K562 (cell line): Measurements from ENCODE around the gene HIRIP3. TPM values are rescaled to one million over a fixed set of nuclear protein-coding genes. Genes with fewer than 3 reads are reported as not detected.

Experiments
- ATAC-seq: fragments of 200-7000 bp; cut with Tn5 transposase; 3 replicates; pipeline ENCODE4 v1.9.1; 2020; ENCODE audit warnings: moderate library complexity
- BruUV-seq: library from RNA; stranded (reverse); fragments of 400-500 nt; replicated peaks from 2 replicates; lab custom pipeline; 2021; lab: Mats Ljungman, UMichigan
- CTCF ChIA-PET: fragments of 300-600 bp; formaldehyde crosslinking; extraction: SDS; loops from one replicate; lab custom pipeline; 2021; ENCODE audit warnings: low intra/inter-chr PET ratio; lab: Yijun Ruan, JAX
- POLR2A ChIA-PET: fragments of 300-600, 350-650 bp; sonication (Branson Sonifier 250); formaldehyde crosslinking; extraction: SDS; loops from one replicate; lab custom pipeline; 2021; ENCODE audit warnings: antibody characterized with exemption, inconsistent platforms; lab: Yijun Ruan, JAX
- DNase-seq, 4 experiments: peaks; one replicate each; pipeline versions ENCODE4 v3.0.0 to v3.0.0-alpha.2; 2011 to 2018; ENCODE audit warnings: low spot score in 3 of 4, mixed read lengths in 3 of 4; ENCODE audit errors: extremely low read depth in 1 of 4
- FAIRE-seq: peaks from 2 replicates; lab custom pipeline; 2011; peaks lifted over from hg19 to GRCh38; lab: Jason Lieb, UNC
- H2AFZ ChIP-seq: 2 replicates; pipeline ENCODE4 v1.6.0; 2011; ENCODE audit warnings: low read depth, low read length, control low read depth, inconsistent platforms
- H3K27ac ChIP-seq: fragments of 200-600 bp; 3 replicates; pipeline ENCODE4 v1.8.0; 2011; ENCODE audit warnings: low read depth, mild to moderate bottlenecking, control low read depth, inconsistent platforms, low read length, moderate library complexity, mixed read lengths; ENCODE audit errors: extremely low read depth
- H3K27me3 ChIP-seq, 2 experiments: fragments of 300-600 bp in 1 of 2; 2 replicates in 1 of 2; 3 replicates in 1 of 2; pipeline versions ENCODE4 v1.6.0 to v1.8.0; 2011; ENCODE audit warnings: inconsistent platforms in 2 of 2, low read length in 2 of 2, mild to moderate bottlenecking in 1 of 2, mixed read lengths in 1 of 2, moderate library complexity in 1 of 2; ENCODE audit not compliant: control insufficient read depth in 2 of 2, insufficient read depth in 2 of 2
- H3K36me3 ChIP-seq: fragments of 300-600 bp; 3 replicates; pipeline ENCODE4 v1.8.0; 2011; ENCODE audit warnings: mild to moderate bottlenecking, low read length, inconsistent platforms; ENCODE audit not compliant: control insufficient read depth, insufficient read depth
- H3K4me1 ChIP-seq, 2 experiments: fragments of 200-600 bp in 1 of 2; replicated peaks in 1 of 2; 2 replicates in 1 of 2; 3 replicates in 1 of 2; pipeline versions ENCODE4 v1.5.1 to v1.8.0; 2011; ENCODE audit warnings: inconsistent platforms in 2 of 2, low read length in 2 of 2, mild to moderate bottlenecking in 1 of 2, mixed read lengths in 1 of 2, moderate library complexity in 1 of 2; ENCODE audit not compliant: control insufficient read depth in 2 of 2, insufficient read depth in 2 of 2
- H3K4me2 ChIP-seq: 2 replicates; pipeline ENCODE4 v1.6.1; 2011; ENCODE audit warnings: low read length, control low read depth, inconsistent platforms, mixed read lengths; ENCODE audit not compliant: insufficient read depth
- H3K4me3 ChIP-seq: fragments of 200-600 bp; sonication (generic), shearing (Covaris generic); 2 replicates; pipeline ENCODE4 v1.5.1; 2016; ENCODE audit warnings: control low read depth, inconsistent platforms
- H3K79me2 ChIP-seq: fragments of 200-600 bp; 3 replicates; pipeline ENCODE4 v1.8.0; 2011; ENCODE audit warnings: low read length, inconsistent platforms; ENCODE audit not compliant: control insufficient read depth, insufficient read depth
- H3K9ac ChIP-seq, 2 experiments: 2 replicates each; pipeline versions ENCODE4 v1.6.0 to v1.6.1; 2011; ENCODE audit warnings: low read depth in 2 of 2, low read length in 2 of 2, control low read depth in 1 of 2, inconsistent platforms in 1 of 2, mild to moderate bottlenecking in 1 of 2, mixed read lengths in 1 of 2; ENCODE audit not compliant: insufficient read depth in 1 of 2
- H3K9me1 ChIP-seq: one replicate; pipeline ENCODE4 v1.6.0; 2011; ENCODE audit warnings: inconsistent platforms, mild to moderate bottlenecking, low read length, moderate library complexity; ENCODE audit not compliant: control insufficient read depth, insufficient read depth
- H3K9me3 ChIP-seq: replicated peaks from 2 replicates; pipeline ENCODE4 v1.5.1; 2011; ENCODE audit warnings: low read depth, low read length, inconsistent platforms; ENCODE audit not compliant: control insufficient read depth, insufficient read depth
- H4K20me1 ChIP-seq: replicated peaks from 2 replicates; pipeline ENCODE4 v1.6.1; 2011; ENCODE audit warnings: low read length, inconsistent platforms, mixed read lengths; ENCODE audit not compliant: control insufficient read depth, insufficient read depth
- C11orf30 ChIP-seq: fragments of 450-650 bp; IDR thresholded peaks from 2 replicates; pipeline ENCODE4 v1.6.1; 2016; ENCODE audit warnings: low read depth, mild to moderate bottlenecking
- CHD2 ChIP-seq: IDR thresholded peaks from 2 replicates; pipeline ENCODE4 v1.6.1; 2011; ENCODE audit warnings: low read depth, low read length
- FOXA3 ChIP-seq, 2 experiments: fragments of 450-650 bp in 1 of 2; sonication (generic) in 1 of 2; formaldehyde crosslinking; IDR thresholded peaks in 1 of 2; conservative IDR thresholded peaks in 1 of 2; 2 replicates each; pipeline versions ENCODE4 v1.4.0 to v1.8.0; 2020 to 2022; ENCODE audit warnings: mild to moderate bottlenecking in 2 of 2, missing genetic modification reagents in 1 of 2
- FOXP4 ChIP-seq: sonication (generic); formaldehyde crosslinking; IDR thresholded peaks from 2 replicates; pipeline ENCODE4 v1.8.0; 2022; ENCODE audit warnings: mild to moderate bottlenecking, missing genetic modification reagents, borderline replicate concordance
- MLLT1 ChIP-seq, 2 experiments: fragments of 450-650 bp; IDR thresholded peaks; 2 replicates each; pipeline ENCODE4 v1.6.1; 2016
- NFYB ChIP-seq: IDR thresholded peaks from 2 replicates; pipeline ENCODE4 v1.6.1; 2011; ENCODE audit warnings: mild to moderate bottlenecking, moderate library complexity; ENCODE audit not compliant: insufficient read length; ENCODE audit errors: extremely low read depth
- SNRNP70 ChIP-seq: fragments of 200-400 bp; formaldehyde crosslinking; optimal IDR thresholded peaks from 2 replicates; pipeline ENCODE3; 2017; ENCODE audit warnings: low read depth, low read length
- THAP7 ChIP-seq: fragments of 250-450 bp; sonication (Bioruptor Pico); IDR thresholded peaks from 2 replicates; pipeline ENCODE4 v1.5.0; 2021
- ZFP1 ChIP-seq: fragments of 450-650 bp; formaldehyde crosslinking; IDR thresholded peaks from 2 replicates; pipeline ENCODE4 v1.4.0; 2020; ENCODE audit warnings: mild to moderate bottlenecking, mixed read lengths
- ZNF239 ChIP-seq: fragments of 250-450 bp; sonication (Bioruptor Pico); IDR thresholded peaks from 2 replicates; pipeline ENCODE4 v1.4.0; 2020; ENCODE audit warnings: mild to moderate bottlenecking
- ZNF507 ChIP-seq: conservative IDR thresholded peaks from 2 replicates; pipeline ENCODE4 v1.6.1; 2017; ENCODE audit warnings: missing genetic modification characterization, missing compliant biosample characterization
- WGBS: fragments of 100-300 bp; shearing (Covaris generic); methylation state at CpG from one replicate; pipeline ENCODE4 v1.1.6; 2016; ENCODE audit warnings: low coverage, mixed read lengths; ENCODE audit not compliant: insufficient coverage; ENCODE audit errors: missing lambda C conversion rate; 5-methylcytosine and 5-hydroxymethylcytosine counted together
- in situ Hi-C: fragments of 300-500 bp; cut with MboI; formaldehyde crosslinking; loops from 4 replicates; pipeline ENCODE4 v1.15.0; 2018; ENCODE audit warnings: inconsistent platforms, mixed read lengths
- intact Hi-C: fragments of 100-400 bp; cut with micrococcal nuclease; formaldehyde crosslinking; loops from 2 replicates; pipeline ENCODE4 v1.14.2; 2022
- polyA plus RNA-seq, 8 experiments: library from polyadenylated mRNA; depleted of rRNA in 4 of 8; stranded (reverse) in 5 of 8; unstranded in 3 of 8; fragments of >200 nt; fragmentation: Nextera tagmentation in 2 of 8; fragmentation: Illumina TruSeq in 1 of 8; extraction: Ambion mirVana in 2 of 8; extraction: Trizol in 1 of 8; gene quantifications; 2 replicates each; pipeline versions ENCODE4 v1.2.1 to v1.2.3, GENCODE V29; 2011 to 2014; ENCODE audit warnings: inconsistent platforms in 1 of 8, missing spikeins in 1 of 8
- total RNA-seq, 7 experiments: library from RNA; depleted of rRNA in 6 of 7; stranded (reverse); fragments of >200 nt in 6 of 7; fragmentation: Illumina TruSeq in 2 of 7; extraction: Trizol in 2 of 7; gene quantifications; 2 replicates each; pipeline versions ENCODE4 v1.2.1 to v1.2.3, GENCODE V29; 2011 to 2021; ENCODE audit warnings: low replicate concordance in 1 of 7
- TF ChIP-seq, protein P1 (sequence below): IDR thresholded peaks from 2 replicates; pipeline ENCODE4 v1.6.1; 2012; ENCODE audit warnings: low read depth, low read length, improper control_type of control experiment, borderline replicate concordance

Gene HIRIP3
- total and polyA plus RNA-seq, 9 of the 15 experiments (the other 6 are each of a cell fraction or from before 2014, with no cell fraction given): 3.3 to 38.2 (median 18.2) TPM

DNA sequence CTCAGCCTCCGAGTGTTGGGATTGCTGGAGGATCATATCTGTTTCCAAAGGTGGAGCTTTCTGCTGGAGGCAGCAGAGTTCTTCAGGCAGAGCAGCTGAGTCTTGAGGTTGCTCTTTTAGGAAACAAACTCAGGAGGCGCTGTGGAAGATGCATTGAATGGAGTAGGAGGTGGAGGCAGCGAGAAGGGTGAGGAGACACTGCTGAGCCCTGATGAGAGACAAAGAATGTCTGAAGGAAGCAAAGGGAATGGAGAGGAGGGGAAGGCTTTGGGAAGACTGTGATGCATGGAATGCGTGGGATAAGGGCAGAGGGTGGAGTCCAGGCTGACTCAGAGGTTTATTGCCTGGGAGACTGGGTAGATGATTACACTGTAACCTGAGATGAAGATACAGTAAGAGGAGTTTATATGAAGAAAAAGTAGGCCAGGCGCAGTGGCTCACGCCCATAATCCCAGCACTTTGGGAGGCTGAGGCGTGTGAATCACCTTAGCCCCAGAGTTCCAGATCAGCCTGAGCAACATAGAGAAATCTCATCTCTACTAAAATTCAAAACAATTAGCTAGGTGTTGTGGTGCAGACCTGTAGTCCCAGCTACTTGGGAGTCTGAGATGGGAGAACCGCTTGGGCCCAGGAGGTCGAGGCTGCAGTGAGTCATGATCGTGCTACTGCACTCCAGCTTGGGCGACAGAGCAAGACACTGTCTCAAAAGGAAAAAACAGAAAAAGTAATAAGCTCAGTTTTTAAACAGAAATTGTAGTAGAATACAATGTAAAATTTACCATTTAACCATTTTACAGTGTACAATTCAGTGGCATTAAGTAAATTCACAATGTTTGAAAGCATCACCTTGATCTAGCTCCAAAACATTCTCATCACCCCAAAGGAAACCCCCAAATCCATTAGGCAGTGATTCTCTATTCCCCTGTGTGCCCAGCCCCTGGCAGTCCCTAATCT, 51.3 kb downstream of the HIRIP3 start:
- DNase-seq (peak; percentile 62 to 83 (median 75)), ATAC-seq (peak; percentile 89), FAIRE-seq (no peak)
- no peaks in the 10 kb centered on the region for H3K79me2 ChIP-seq
- CTCF ChIA-PET: interaction anchor here (0.7 kb wide), 1 partner anchor 98 kb away, joined by 3 read pairs; no protein-coding TSS in a partner anchor
- H3K9me3 ChIP-seq: peaks cover 7% of the 10 kb centered on the region
- POLR2A ChIA-PET: interaction anchor here (0.6 to 3.9 kb wide), 11 partner anchors 8 to 114 kb away, joined by 3 to 17 read pairs (median 4); partner anchors contain the start of genes KCTD13, TAOK2 and TMEM219
- H3K9ac ChIP-seq: peak overlapping the region in 1 of 2 experiments; percentile 49; a peak in 2 of 4 replicates
- H3K9me1 ChIP-seq: no peaks in the 10 kb centered on the region
- 5% methylated on average over 11 of the region's 11 CpGs for WGBS
- H3K4me2 ChIP-seq: peak overlapping the region; percentile 71
- H3K27me3 ChIP-seq: no peaks in the 10 kb centered on the region
- BruUV-seq: no TSS peak
- peak overlapping the region; percentile 7; the same call in 1 of the 2 replicates for H3K4me3 ChIP-seq
- in situ Hi-C loops (no loop called here), intact Hi-C loops (loop anchor here (1.0 kb wide), 2 partner anchors 18 to 29 kb away; partner anchors contain the start of genes KCTD13 and TAOK2)
- no peaks in the 10 kb centered on the region for H3K36me3 ChIP-seq
- peak overlapping the region; percentile 86 for H3K27ac ChIP-seq
- H3K4me1 ChIP-seq: peaks cover 18 to 36% of the 10 kb centered on the region in 2 experiments
- peak overlapping the region; percentile 20 for H2AFZ ChIP-seq
- H4K20me1 ChIP-seq: peaks cover 5% of the 10 kb centered on the region; the same call in 1 of the 2 replicates
- no peak for TF ChIP-seq FOXA3 (CRISPR knock-in tag; conservative IDR thresholded peaks at IDR 0.05 in 1 of 2, IDR thresholded peaks at IDR 0.05 in 1 of 2)
- TF ChIP-seq ZNF507: no peak
- no peak for TF ChIP-seq CHD2
- TF ChIP-seq THAP7 (CRISPR knock-in tag): no peak
- TF ChIP-seq ZNF239 (CRISPR knock-in tag): no peak
- TF ChIP-seq FOXP4 (CRISPR knock-in tag): 0 out of 2 replicates have a peak, but pooled peaks have one; percentile 64
- TF ChIP-seq C11orf30: peak; percentile 37; the same call in 1 of the 2 replicates
- peak; percentile 76 to 77; a peak in 3 of 4 replicates for TF ChIP-seq MLLT1 (IDR thresholded peaks at IDR 0.05)
- no peak for TF ChIP-seq ZFP1 (CRISPR knock-in tag)
- TF ChIP-seq SNRNP70: no peak
- no peak for TF ChIP-seq NFYB
- TF ChIP-seq, protein P1, sequence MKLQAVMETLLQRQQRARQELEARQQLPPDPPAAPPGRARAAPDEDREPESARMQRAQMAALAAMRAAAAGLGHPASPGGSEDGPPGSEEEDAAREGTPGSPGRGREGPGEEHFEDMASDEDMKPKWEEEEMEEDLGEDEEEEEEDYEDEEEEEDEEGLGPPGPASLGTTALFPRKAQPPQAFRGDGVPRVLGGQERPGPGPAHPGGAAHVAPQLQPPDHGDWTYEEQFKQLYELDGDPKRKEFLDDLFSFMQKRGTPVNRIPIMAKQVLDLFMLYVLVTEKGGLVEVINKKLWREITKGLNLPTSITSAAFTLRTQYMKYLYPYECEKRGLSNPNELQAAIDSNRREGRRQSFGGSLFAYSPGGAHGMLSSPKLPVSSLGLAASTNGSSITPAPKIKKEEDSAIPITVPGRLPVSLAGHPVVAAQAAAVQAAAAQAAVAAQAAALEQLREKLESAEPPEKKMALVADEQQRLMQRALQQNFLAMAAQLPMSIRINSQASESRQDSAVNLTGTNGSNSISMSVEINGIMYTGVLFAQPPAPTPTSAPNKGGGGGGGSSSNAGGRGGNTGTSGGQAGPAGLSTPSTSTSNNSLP: peak; percentile 83; the same call in 1 of the 2 replicates
